Measurements from ENCODE around the gene TRIO. TPM values are rescaled to one million over a fixed set of nuclear protein-coding genes. Genes with fewer than 3 reads are reported as not detected.
"Not testable (repeated sequence)": the region's sequence is repeated elsewhere in the genome, so short reads cannot be mapped to it uniquely, and the experiment has no call there.

TRIO gene
- total and polyA plus RNA-seq, 2 donors (not counting 1 experiment from before 2014, with no cell fraction given), result 134 to 281 TPM

DNA sequence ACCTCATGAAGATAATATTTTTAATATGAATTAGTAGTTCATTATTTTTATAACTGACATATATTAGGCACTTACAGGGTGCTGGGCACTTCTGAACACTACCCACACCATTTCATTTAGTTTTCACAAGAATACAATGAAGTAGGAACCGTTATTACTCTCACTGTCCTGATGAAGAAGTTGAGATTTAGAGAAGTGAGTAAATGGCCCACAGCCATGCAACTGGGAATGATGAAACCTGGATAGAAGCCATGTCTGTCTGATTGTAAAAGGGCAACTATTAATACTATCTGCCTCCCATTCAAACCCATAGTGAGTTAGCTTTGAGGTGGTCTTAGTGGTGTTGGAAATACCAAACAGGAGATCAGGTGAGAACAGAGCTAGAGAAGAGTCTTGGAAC lies 408.9 kb downstream of the TRIO start:
- no peak overlapping the region for H3K27ac ChIP-seq (ENCODE audit: insufficient read depth, low read length)
- no peaks in the 10 kb centered on the region for H3K9me3 ChIP-seq (ENCODE audit: control insufficient read depth, insufficient read depth, low read depth, low read length)
- H2AFZ ChIP-seq (ENCODE audit: low read length), result no peak overlapping the region
- no peaks in the 10 kb centered on the region for H4K20me1 ChIP-seq (ENCODE audit: control insufficient read depth, extremely low read depth, insufficient read depth, low read length)
- no peak overlapping the region for H3K9ac ChIP-seq (ENCODE audit: insufficient read depth, low read length)
- H3K79me2 ChIP-seq (ENCODE audit: control insufficient read depth, insufficient read depth, low read length), result no peaks in the 10 kb centered on the region
- no peak overlapping the region for H3K4me2 ChIP-seq (ENCODE audit: extremely low read depth, insufficient read depth, low read length)
- H3K36me3 ChIP-seq (ENCODE audit: control insufficient read depth, insufficient read depth, low read length), result no peaks in the 10 kb centered on the region
- no peaks in the 10 kb centered on the region for H3K4me1 ChIP-seq (ENCODE audit: control insufficient read depth, extremely low read depth, insufficient read depth, low read length)
- TF ChIP-seq EZH2 (IDR thresholded peaks at IDR 0.05; ENCODE audit: low read length, missing control alignments), result no peak
- TF ChIP-seq, protein P1, sequence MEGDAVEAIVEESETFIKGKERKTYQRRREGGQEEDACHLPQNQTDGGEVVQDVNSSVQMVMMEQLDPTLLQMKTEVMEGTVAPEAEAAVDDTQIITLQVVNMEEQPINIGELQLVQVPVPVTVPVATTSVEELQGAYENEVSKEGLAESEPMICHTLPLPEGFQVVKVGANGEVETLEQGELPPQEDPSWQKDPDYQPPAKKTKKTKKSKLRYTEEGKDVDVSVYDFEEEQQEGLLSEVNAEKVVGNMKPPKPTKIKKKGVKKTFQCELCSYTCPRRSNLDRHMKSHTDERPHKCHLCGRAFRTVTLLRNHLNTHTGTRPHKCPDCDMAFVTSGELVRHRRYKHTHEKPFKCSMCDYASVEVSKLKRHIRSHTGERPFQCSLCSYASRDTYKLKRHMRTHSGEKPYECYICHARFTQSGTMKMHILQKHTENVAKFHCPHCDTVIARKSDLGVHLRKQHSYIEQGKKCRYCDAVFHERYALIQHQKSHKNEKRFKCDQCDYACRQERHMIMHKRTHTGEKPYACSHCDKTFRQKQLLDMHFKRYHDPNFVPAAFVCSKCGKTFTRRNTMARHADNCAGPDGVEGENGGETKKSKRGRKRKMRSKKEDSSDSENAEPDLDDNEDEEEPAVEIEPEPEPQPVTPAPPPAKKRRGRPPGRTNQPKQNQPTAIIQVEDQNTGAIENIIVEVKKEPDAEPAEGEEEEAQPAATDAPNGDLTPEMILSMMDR (conservative IDR thresholded peaks at IDR 0.05 in 1 of 2, IDR thresholded peaks at IDR 0.05 in 1 of 2; ENCODE audit: low read depth in 1 of 2, low read length in 2 of 2), result no peak
- no peaks in the 10 kb centered on the region for H3K27me3 ChIP-seq (ENCODE audit: control insufficient read depth, insufficient read depth, low read length)
- no peak for DNase-seq (ENCODE audit: low read depth in 2 of 2)
- no peak overlapping the region for H3K4me3 ChIP-seq (replicated peaks in 1 of 4; ENCODE audit: control extremely low read depth in 1 of 4, insufficient read depth in 1 of 4, low read depth in 3 of 4, low read length in 4 of 4)

DNA sequence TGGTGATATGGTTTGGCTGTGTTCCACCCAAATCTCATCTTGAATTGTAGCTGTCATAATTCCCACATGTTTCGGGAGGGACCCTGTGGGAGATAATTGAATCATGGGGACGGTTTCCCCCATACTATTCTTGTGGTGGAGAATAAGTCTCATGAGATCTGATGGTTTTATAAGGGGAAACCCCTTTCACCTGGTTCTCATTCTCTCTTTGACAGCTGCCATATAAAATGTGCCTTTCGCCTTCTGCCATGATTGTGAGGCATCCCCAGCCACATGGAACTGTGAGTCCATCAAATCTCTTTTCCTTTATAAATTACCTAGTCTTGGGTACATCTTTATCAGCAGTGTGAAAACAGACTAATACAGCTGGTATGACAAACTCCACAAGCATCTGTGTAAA lies 411.1 kb downstream of the TRIO start:
- not testable (repeated sequence) for H3K36me3 ChIP-seq (ENCODE audit: control insufficient read depth, insufficient read depth, low read length); DNase-seq (ENCODE audit: low read depth in 2 of 2); H3K4me1 ChIP-seq (ENCODE audit: control insufficient read depth, extremely low read depth, insufficient read depth, low read length); H3K27ac ChIP-seq (ENCODE audit: insufficient read depth, low read length); H3K79me2 ChIP-seq (ENCODE audit: control insufficient read depth, insufficient read depth, low read length); H3K4me2 ChIP-seq (ENCODE audit: extremely low read depth, insufficient read depth, low read length); H2AFZ ChIP-seq (ENCODE audit: low read length); H3K9me3 ChIP-seq (ENCODE audit: control insufficient read depth, insufficient read depth, low read depth, low read length); H3K27me3 ChIP-seq (ENCODE audit: control insufficient read depth, insufficient read depth, low read length); H4K20me1 ChIP-seq (ENCODE audit: control insufficient read depth, extremely low read depth, insufficient read depth, low read length); H3K4me3 ChIP-seq (replicated peaks in 1 of 4; ENCODE audit: control extremely low read depth in 1 of 4, insufficient read depth in 1 of 4, low read depth in 3 of 4, low read length in 4 of 4); H3K9ac ChIP-seq (ENCODE audit: insufficient read depth, low read length)

DNA sequence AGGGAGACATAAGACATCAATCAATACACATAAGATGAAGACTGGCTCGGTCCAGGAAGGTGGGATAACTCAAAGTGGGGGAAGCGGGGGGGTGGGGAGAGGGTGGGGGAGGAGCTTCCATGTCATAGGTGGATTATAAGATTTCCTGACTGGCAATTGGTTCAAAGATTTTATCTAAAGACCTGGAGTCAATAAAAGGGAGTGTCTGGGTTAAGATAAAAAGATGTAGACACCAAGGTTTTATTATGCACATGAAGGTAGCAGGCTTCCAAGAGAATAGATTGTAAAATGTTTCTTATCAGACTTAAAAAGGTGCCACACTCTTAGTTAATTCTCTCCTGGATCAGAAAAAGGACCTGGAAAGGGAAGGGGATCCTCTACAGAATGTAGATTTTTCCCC lies 412.9 kb downstream of the TRIO start:
- H3K27ac ChIP-seq (ENCODE audit: insufficient read depth, low read length), result no peak overlapping the region
- no peak for DNase-seq (ENCODE audit: low read depth in 2 of 2)
- H3K27me3 ChIP-seq (ENCODE audit: control insufficient read depth, insufficient read depth, low read length), result peaks cover 2% of the 10 kb centered on the region
- no peak overlapping the region for H3K4me3 ChIP-seq (replicated peaks in 1 of 4; ENCODE audit: control extremely low read depth in 1 of 4, insufficient read depth in 1 of 4, low read depth in 3 of 4, low read length in 4 of 4)
- no peaks in the 10 kb centered on the region for H3K36me3 ChIP-seq (ENCODE audit: control insufficient read depth, insufficient read depth, low read length)
- no peak for TF ChIP-seq EZH2 (IDR thresholded peaks at IDR 0.05; ENCODE audit: low read length, missing control alignments)
- TF ChIP-seq, protein P1 (conservative IDR thresholded peaks at IDR 0.05 in 1 of 2, IDR thresholded peaks at IDR 0.05 in 1 of 2; ENCODE audit: low read depth in 1 of 2, low read length in 2 of 2), result no peak
- H3K79me2 ChIP-seq (ENCODE audit: control insufficient read depth, insufficient read depth, low read length), result no peaks in the 10 kb centered on the region
- no peak overlapping the region for H3K4me2 ChIP-seq (ENCODE audit: extremely low read depth, insufficient read depth, low read length)
- H4K20me1 ChIP-seq (ENCODE audit: control insufficient read depth, extremely low read depth, insufficient read depth, low read length), result no peaks in the 10 kb centered on the region
- H2AFZ ChIP-seq (ENCODE audit: low read length), result no peak overlapping the region
- H3K9me3 ChIP-seq (ENCODE audit: control insufficient read depth, insufficient read depth, low read depth, low read length), result no peaks in the 10 kb centered on the region
- H3K4me1 ChIP-seq (ENCODE audit: control insufficient read depth, extremely low read depth, insufficient read depth, low read length), result no peaks in the 10 kb centered on the region
- H3K9ac ChIP-seq (ENCODE audit: insufficient read depth, low read length), result no peak overlapping the region
